ENCODE data around the gene IL24. TPM values are rescaled to one million over a fixed set of nuclear protein-coding genes. Genes with fewer than 3 reads are reported as not detected.

IL24 gene
- total RNA-seq, 1 experiment from 2014 or later = not detected

- H3K27me3 ChIP-seq (ENCODE audit: control insufficient read depth, insufficient read depth, low read length) = no peaks in the 10 kb centered on the region
- H3K4me3 ChIP-seq (ENCODE audit: insufficient read depth, low read depth, low read length) = no peak overlapping the region
- DNase-seq = peak; percentile 35
- H3K36me3 ChIP-seq (replicated peaks; ENCODE audit: control insufficient read depth, insufficient read depth, low read length) = no peaks in the 10 kb centered on the region
Observed at GRCh38 chr1:206890125-206891060, 6.8 kb upstream of the IL24 start.

- no peaks in the 10 kb centered on the region for H3K27me3 ChIP-seq (ENCODE audit: control insufficient read depth, insufficient read depth, low read length)
- DNase-seq = no peak
- no peak overlapping the region for H3K4me3 ChIP-seq (ENCODE audit: insufficient read depth, low read depth, low read length)
- H3K36me3 ChIP-seq (replicated peaks; ENCODE audit: control insufficient read depth, insufficient read depth, low read length) = no peaks in the 10 kb centered on the region
Observed at GRCh38 chr1:206891412-206891811, 5.8 kb upstream of the IL24 start.

DNA sequence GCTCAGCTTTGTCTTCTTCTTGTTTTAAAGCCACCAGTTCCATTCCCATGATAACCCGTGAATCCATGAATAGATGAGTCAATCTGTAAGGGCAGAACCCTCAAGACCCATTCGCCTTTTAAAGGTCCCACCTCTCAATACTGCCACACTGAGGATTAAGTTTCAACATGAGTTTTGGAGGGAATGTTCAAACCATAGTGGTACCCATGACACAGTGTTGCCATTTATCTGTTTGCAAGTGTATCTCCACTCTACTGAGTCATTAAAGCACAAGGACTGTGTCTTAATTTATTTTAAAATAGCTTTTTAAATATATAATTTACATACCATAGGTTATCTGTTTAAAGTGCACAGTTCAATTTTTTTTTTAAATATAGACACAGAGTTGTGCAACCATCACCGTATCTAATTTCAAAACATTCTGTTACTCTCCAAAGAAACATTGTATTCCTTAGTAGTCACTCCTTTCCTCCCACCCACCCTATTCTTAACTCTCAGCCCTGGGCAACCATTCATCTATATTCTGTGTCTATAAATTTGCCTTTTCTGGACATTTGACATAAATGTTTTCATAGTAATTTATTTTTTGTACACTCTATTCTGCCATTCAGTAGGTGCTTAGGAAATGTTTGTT lies 4.8 kb upstream of the IL24 start:
- H3K36me3 ChIP-seq (replicated peaks; ENCODE audit: control insufficient read depth, insufficient read depth, low read length) = no peaks in the 10 kb centered on the region
- no peaks in the 10 kb centered on the region for H3K27me3 ChIP-seq (ENCODE audit: control insufficient read depth, insufficient read depth, low read length)
- no peak for DNase-seq
- H3K4me3 ChIP-seq (ENCODE audit: insufficient read depth, low read depth, low read length) = no peak overlapping the region

DNA sequence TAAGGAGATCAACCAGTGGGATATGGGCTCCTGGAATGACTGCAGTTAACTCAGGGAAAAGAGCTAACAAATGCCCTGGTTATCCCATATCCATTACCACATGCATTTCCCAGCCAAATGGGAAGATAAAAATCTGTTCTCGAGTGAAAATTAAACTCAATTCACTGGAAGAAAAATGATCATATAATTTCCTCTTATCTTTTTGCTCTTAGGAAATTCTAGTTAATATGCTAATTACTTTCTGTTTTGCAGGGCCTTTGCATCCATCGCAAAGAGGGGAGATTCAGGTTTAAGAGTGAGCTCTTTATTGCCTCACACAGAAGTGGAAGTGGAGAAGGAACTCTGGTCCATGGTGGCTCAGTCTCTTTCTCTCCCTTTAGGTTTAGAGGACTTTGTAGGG lies 3.9 kb upstream of the IL24 start:
- H3K27me3 ChIP-seq (ENCODE audit: control insufficient read depth, insufficient read depth, low read length) = no peaks in the 10 kb centered on the region
- no peak for DNase-seq
- H3K4me3 ChIP-seq (ENCODE audit: insufficient read depth, low read depth, low read length) = no peak overlapping the region
- no peaks in the 10 kb centered on the region for H3K36me3 ChIP-seq (replicated peaks; ENCODE audit: control insufficient read depth, insufficient read depth, low read length)

DNA sequence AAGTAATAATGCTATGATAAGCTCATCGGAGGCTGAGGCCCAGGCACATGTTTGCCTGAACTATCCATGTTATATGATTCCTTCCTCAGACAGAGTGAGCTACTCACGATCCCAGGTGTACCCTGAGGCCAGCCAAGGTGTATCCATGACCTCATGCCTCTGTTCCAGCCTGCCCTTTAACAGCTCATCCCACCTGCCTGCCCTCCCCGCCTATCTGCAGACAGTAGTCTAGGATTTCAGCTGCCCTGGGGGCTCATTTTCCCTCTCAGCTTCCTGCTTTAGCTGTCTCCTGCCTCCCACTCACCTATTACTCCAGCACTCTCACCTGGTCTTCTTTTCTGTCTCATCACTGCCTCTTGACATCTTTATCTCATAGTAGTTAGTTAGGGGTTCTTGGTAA lies 1.9 kb upstream of the IL24 start:
- Histone ChIP-seq H3K4me3 (ENCODE audit: insufficient read depth, low read depth, low read length) (no peak overlapping the region), H3K27me3 (ENCODE audit: control insufficient read depth, insufficient read depth, low read length) (no peaks in the 10 kb centered on the region), H3K36me3 (replicated peaks; ENCODE audit: control insufficient read depth, insufficient read depth, low read length) (no peaks in the 10 kb centered on the region)
- no peak for DNase-seq

DNA sequence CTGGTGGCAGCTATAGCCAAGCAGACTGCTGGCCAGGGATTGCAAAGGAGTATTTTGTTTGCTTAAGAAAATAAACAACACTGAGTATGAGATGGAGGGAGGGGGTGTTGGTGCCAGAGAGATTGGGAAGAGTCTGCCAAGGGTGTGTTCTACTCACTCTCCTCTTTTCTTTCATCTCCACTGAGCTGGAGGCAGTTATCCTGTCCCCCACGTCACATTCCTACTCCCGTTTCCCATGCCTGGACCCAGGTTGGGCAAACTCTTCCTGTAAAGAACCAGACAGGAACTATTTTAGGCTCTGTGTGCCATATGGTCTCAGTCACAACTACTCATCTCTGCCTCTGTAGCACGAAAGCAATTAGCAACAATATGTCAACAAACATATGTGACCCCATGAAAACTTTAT lies 1.4 kb upstream of the IL24 start:
- H3K27me3 ChIP-seq (ENCODE audit: control insufficient read depth, insufficient read depth, low read length) = no peaks in the 10 kb centered on the region

GRCh38 chr1:206896261-206896660 lies 982 bp upstream of the IL24 start:
- no peak overlapping the region for H3K4me3 ChIP-seq (ENCODE audit: insufficient read depth, low read depth, low read length)
- no peaks in the 10 kb centered on the region for H3K36me3 ChIP-seq (replicated peaks; ENCODE audit: control insufficient read depth, insufficient read depth, low read length)
- no peaks in the 10 kb centered on the region for H3K27me3 ChIP-seq (ENCODE audit: control insufficient read depth, insufficient read depth, low read length)
- no peak for DNase-seq

More for the DNA sequence above, 1.4 kb upstream of the IL24 start:
- Histone ChIP-seq H3K4me3 (ENCODE audit: insufficient read depth, low read depth, low read length) (no peak overlapping the region), H3K36me3 (replicated peaks; ENCODE audit: control insufficient read depth, insufficient read depth, low read length) (no peaks in the 10 kb centered on the region)
- DNase-seq = no peak

DNA sequence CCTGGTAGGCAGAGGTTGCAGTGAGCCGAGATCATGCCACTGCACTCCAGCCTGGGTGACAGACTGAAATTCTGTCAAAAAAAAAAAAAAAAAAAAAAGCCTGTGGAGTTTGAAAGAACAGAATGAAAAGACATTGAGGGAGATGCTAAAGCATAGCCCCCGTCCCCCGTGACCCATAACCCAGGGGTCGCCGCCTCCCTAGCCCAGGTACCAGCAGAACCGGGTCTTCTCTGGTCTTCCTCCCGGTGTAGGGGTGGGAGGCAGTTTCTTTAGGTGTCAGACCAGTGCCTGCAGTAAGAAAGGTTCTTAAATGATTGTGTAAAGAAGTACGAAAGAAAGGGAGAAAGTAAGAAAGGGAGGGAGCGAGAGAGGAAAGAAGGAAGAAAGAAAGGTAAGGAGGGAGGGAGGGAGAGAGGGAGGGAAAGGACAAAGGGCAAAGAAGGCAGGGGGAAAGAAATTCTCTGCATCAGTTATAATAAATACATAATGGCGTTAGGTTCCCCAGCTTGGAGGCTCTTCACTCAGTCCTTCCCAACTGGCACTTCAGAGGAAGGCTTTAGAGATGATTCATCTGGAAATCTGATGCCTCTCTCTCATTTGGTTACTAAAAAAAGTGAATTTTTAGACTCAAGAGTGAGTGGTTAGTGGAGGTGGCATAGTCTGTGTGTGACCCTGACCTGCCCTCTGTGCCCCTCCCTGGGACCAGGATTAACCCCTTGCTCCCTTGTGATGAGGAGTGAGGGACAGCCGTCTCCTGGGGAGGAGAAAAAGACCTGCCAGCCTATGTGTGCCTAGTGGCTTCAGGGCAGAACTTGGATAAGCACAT lies 1.1 kb downstream of the IL24 start:
- no peak for DNase-seq
- no peaks in the 10 kb centered on the region for H3K27me3 ChIP-seq (ENCODE audit: control insufficient read depth, insufficient read depth, low read length)

DNA sequence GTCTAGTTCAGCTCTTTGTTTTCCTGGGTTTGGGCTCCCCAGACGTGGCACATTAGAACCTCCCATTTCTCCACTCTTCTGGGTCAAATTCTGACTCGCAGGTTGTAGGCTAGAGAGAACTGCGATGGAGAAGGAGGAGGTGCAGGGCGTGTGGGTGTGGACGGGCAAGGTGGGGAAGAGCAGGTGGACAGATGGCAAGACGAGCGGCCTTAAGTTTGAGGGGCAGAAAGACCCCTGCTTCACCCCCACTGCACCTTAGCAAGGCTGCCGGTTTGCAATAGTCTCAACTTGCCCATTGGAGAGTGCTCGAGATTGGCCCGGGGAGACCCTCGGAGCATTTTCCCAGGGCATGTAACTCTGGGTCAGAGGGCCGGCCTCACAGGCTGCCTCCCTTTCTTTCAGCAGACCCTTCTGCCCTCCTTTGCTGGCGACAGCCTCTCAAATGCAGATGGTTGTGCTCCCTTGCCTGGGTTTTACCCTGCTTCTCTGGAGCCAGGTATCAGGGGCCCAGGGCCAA lies 1.7 kb downstream of the IL24 start:
- Histone ChIP-seq H3K4me3 (ENCODE audit: insufficient read depth, low read depth, low read length) (no peak overlapping the region), H3K36me3 (replicated peaks; ENCODE audit: control insufficient read depth, insufficient read depth, low read length) (no peaks in the 10 kb centered on the region)
- DNase-seq = no peak

More for the DNA sequence above, 1.1 kb downstream of the IL24 start:
- Histone ChIP-seq H3K4me3 (ENCODE audit: insufficient read depth, low read depth, low read length) (no peak overlapping the region), H3K36me3 (replicated peaks; ENCODE audit: control insufficient read depth, insufficient read depth, low read length) (no peaks in the 10 kb centered on the region)

GRCh38 chr1:206899717-206900116 lies 2.5 kb downstream of the IL24 start:
- H3K4me3 ChIP-seq (ENCODE audit: insufficient read depth, low read depth, low read length) = no peak overlapping the region
- H3K36me3 ChIP-seq (replicated peaks; ENCODE audit: control insufficient read depth, insufficient read depth, low read length) = no peaks in the 10 kb centered on the region
- H3K27me3 ChIP-seq (ENCODE audit: control insufficient read depth, insufficient read depth, low read length) = no peaks in the 10 kb centered on the region
- no peak for DNase-seq

More for the DNA sequence above, 1.7 kb downstream of the IL24 start:
- no peaks in the 10 kb centered on the region for H3K27me3 ChIP-seq (ENCODE audit: control insufficient read depth, insufficient read depth, low read length)

DNA sequence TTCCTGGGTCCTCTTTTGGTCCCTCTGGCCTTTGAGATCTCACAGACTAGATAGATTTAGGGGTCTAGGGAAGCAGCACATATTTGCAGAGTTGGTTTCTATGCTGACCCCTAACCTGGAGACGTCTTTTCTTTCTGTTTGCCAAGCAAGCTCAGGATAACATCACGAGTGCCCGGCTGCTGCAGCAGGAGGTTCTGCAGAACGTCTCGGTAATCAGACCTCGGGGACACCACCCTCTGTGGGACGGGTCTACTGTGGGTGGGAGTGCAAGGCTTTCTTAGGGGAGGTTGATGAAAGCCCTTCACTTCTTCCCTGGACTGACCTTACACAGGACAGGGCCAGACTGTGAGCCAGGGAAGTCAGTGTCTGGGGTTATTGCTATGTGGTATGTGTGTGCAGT lies 2.9 kb downstream of the IL24 start:
- Histone ChIP-seq H3K36me3 (replicated peaks; ENCODE audit: control insufficient read depth, insufficient read depth, low read length) (no peaks in the 10 kb centered on the region), H3K27me3 (ENCODE audit: control insufficient read depth, insufficient read depth, low read length) (no peaks in the 10 kb centered on the region; the same call in 1 of the 2 replicates)

DNA sequence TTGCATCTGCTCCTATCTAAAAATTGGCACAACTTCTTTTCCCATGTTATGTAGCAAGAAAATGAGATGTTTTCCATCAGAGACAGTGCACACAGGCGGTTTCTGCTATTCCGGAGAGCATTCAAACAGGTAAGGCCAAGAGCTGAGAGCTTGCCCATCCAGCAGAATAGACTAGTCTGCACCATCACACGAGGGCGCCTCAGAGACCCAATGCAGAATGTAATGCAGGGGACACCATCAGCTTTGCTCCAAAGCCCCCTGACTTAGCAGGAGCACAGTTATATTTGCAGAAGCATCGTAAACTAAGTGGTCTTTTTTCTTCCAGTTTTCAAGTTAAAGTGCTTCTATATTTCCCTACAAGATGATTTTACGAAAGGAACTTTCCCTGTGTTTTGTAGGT lies 4.7 kb downstream of the IL24 start:
- H3K36me3 ChIP-seq (replicated peaks; ENCODE audit: control insufficient read depth, insufficient read depth, low read length) = no peaks in the 10 kb centered on the region
- H3K4me3 ChIP-seq (ENCODE audit: insufficient read depth, low read depth, low read length) = no peak overlapping the region
- H3K27me3 ChIP-seq (ENCODE audit: control insufficient read depth, insufficient read depth, low read length) = no peaks in the 10 kb centered on the region; the same call in 1 of the 2 replicates
- no peak for DNase-seq

More for the DNA sequence above, 2.9 kb downstream of the IL24 start:
- no peak for DNase-seq
- H3K4me3 ChIP-seq (ENCODE audit: insufficient read depth, low read depth, low read length) = no peak overlapping the region

DNA sequence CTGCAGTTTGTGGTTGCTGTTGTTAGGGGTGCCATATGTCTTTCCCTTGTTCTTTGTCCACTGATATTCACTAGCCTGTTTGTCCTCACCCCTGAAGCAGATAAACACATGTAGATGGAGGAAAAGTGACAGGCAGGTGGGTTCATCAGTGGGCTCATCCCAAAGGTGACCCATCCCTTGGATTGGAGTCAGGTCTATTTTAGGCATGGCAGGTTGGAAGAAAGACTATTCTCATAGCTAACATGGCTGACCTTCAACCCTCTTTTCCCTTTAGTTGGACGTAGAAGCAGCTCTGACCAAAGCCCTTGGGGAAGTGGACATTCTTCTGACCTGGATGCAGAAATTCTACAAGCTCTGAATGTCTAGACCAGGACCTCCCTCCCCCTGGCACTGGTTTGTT lies 5.5 kb downstream of the IL24 start:
- DNase-seq = no peak
- Histone ChIP-seq H3K4me3 (ENCODE audit: insufficient read depth, low read depth, low read length) (no peak overlapping the region), H3K36me3 (replicated peaks; ENCODE audit: control insufficient read depth, insufficient read depth, low read length) (no peaks in the 10 kb centered on the region), H3K27me3 (ENCODE audit: control insufficient read depth, insufficient read depth, low read length) (peaks cover 7% of the 10 kb centered on the region; the same call in 1 of the 2 replicates)

DNA sequence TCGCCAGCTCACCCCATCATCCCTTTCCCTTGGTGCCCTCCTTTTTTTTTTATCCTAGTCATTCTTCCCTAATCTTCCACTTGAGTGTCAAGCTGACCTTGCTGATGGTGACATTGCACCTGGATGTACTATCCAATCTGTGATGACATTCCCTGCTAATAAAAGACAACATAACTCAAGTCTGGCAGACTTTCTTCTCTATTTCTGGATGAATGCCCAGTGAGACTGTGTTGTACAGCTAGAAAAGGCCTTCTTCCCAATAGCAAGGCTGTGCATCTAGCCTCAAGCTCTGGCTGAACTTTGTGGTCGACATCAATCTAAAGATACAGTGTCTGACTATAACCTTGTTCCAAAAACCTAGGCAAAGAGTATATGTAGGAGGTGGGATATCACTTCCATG lies 6.4 kb downstream of the IL24 start:
- no peaks in the 10 kb centered on the region for H3K36me3 ChIP-seq (replicated peaks; ENCODE audit: control insufficient read depth, insufficient read depth, low read length)
- no peak overlapping the region for H3K4me3 ChIP-seq (ENCODE audit: insufficient read depth, low read depth, low read length)
- DNase-seq = no peak

More for the DNA sequence above, 6.4 kb downstream of the IL24 start:
- peaks cover 17% of the 10 kb centered on the region for H3K27me3 ChIP-seq (ENCODE audit: control insufficient read depth, insufficient read depth, low read length)

Measured in H7 (cell line).